ENCODE data around the gene GNG14. TPM values are rescaled to one million over a fixed set of nuclear protein-coding genes. Genes with fewer than 3 reads are reported as not detected.

GNG14 gene
- total RNA-seq, 1 experiment from 2014 or later, result not detected

GRCh38 chr19:12695096-12695495 is 7.3 kb downstream of the GNG14 start:
- TF ChIP-seq JUND (IDR thresholded peaks at IDR 0.05), result no peak
- TF ChIP-seq POLR2AphosphoS5 (IDR thresholded peaks at IDR 0.05; ENCODE audit: low read depth, low read length), result no peak
- no peak for TF ChIP-seq SIN3A (IDR thresholded peaks at IDR 0.05; ENCODE audit: low read depth)
- no peak for TF ChIP-seq SP1 (IDR thresholded peaks at IDR 0.05; ENCODE audit: low read depth)
- TF ChIP-seq CEBPB (IDR thresholded peaks at IDR 0.05; ENCODE audit: low read depth), result no peak
- TF ChIP-seq MAX (IDR thresholded peaks at IDR 0.05), result no peak
- no peak for TF ChIP-seq YY1 (IDR thresholded peaks at IDR 0.05; ENCODE audit: extremely low read depth, insufficient replicate concordance, low read depth, low read length)
- no peak for TF ChIP-seq EGR1 (IDR thresholded peaks at IDR 0.05; ENCODE audit: low read depth)
- Histone ChIP-seq H3K27ac (ENCODE audit: low read depth, low read length) (no peak overlapping the region), H3K4me1 (ENCODE audit: control insufficient read depth in 1 of 2, insufficient read depth in 2 of 2, low read length in 2 of 2) (peaks cover 9 to 23% of the 10 kb centered on the region in 2 experiments; a peak in 3 of 4 replicates), H4K20me1 (ENCODE audit: insufficient read depth) (no peaks in the 10 kb centered on the region), H3K79me2 (ENCODE audit: insufficient read depth, low read length) (peaks cover 10% of the 10 kb centered on the region; the same call in 1 of the 2 replicates), H3K9ac (ENCODE audit: low read length) (peak overlapping the region; percentile 90; the same call in 1 of the 2 replicates), H2AFZ (ENCODE audit: low read depth, low read length, poor library complexity, severe bottlenecking) (no peak overlapping the region), H3K36me3 (ENCODE audit: control insufficient read depth in 1 of 2, insufficient read depth in 2 of 2, low read length in 2 of 2) (peaks cover 6 to 9% of the 10 kb centered on the region in 2 experiments; a peak in 2 of 4 replicates), H3K4me3 (replicated peaks in 1 of 2; ENCODE audit: low read depth in 1 of 2, low read length in 2 of 2) (peak overlapping the region; percentile 88 to 92), H3K9me3 (ENCODE audit: control insufficient read depth in 1 of 2, insufficient read depth in 1 of 2, low read depth in 1 of 2, low read length in 2 of 2) (no peaks in the 10 kb centered on the region), H3K9me2 (ENCODE audit: insufficient read depth) (no peaks in the 10 kb centered on the region), H3K4me2 (ENCODE audit: low read length) (peak overlapping the region; percentile 93), H3K27me3 (ENCODE audit: insufficient read depth, low read length) (no peaks in the 10 kb centered on the region)
- RAD21 ChIA-PET (ENCODE audit: low non-redundant PET in 1 of 2, low total read pairs in 2 of 2, uncharacterized antibody in 2 of 2, unreplicated experiment in 2 of 2), result no interaction called here
- ATAC-seq (no peak), DNase-seq (ENCODE audit: low read depth, low spot score) (no peak)
- no TSS peak for BruUV-seq (replicated peaks)
- POLR2A ChIA-PET, result no interaction called here
- intact Hi-C loops (cut with micrococcal nuclease), result no loop called here
- CTCF ChIA-PET, result interaction anchor here (0.5 kb wide), 1 partner anchor 81 kb away, joined by 5 read pairs; no protein-coding TSS in a partner anchor

- CTCF ChIA-PET, result no interaction called here
- Histone ChIP-seq H3K9me2 (ENCODE audit: insufficient read depth) (no peaks in the 10 kb centered on the region), H4K20me1 (ENCODE audit: insufficient read depth) (no peaks in the 10 kb centered on the region), H2AFZ (ENCODE audit: low read depth, low read length, poor library complexity, severe bottlenecking) (no peak overlapping the region), H3K4me2 (ENCODE audit: low read length) (peak overlapping the region; percentile 93), H3K27me3 (ENCODE audit: insufficient read depth, low read length) (no peaks in the 10 kb centered on the region), H3K36me3 (ENCODE audit: control insufficient read depth in 1 of 2, insufficient read depth in 2 of 2, low read length in 2 of 2) (peaks cover 8 to 12% of the 10 kb centered on the region in 2 experiments; a peak in 3 of 4 replicates), H3K4me1 (ENCODE audit: control insufficient read depth in 1 of 2, insufficient read depth in 2 of 2, low read length in 2 of 2) (peaks cover 9 to 23% of the 10 kb centered on the region in 2 experiments; a peak in 3 of 4 replicates), H3K9me3 (ENCODE audit: control insufficient read depth in 1 of 2, insufficient read depth in 1 of 2, low read depth in 1 of 2, low read length in 2 of 2) (no peaks in the 10 kb centered on the region), H3K79me2 (ENCODE audit: insufficient read depth, low read length) (peaks cover 10% of the 10 kb centered on the region; the same call in 1 of the 2 replicates), H3K9ac (ENCODE audit: low read length) (peak overlapping the region; percentile 90), H3K4me3 (replicated peaks in 1 of 2; ENCODE audit: low read depth in 1 of 2, low read length in 2 of 2) (peak overlapping the region; percentile 88 to 92), H3K27ac (ENCODE audit: low read depth, low read length) (no peak overlapping the region)
- no TSS peak for BruUV-seq (replicated peaks)
- no peak for ATAC-seq
- TF ChIP-seq TCF7L2 (IDR thresholded peaks at IDR 0.05; ENCODE audit: borderline replicate concordance, extremely low read depth, insufficient read depth, insufficient read length) (no peak), YY1 (IDR thresholded peaks at IDR 0.05; ENCODE audit: extremely low read depth, insufficient replicate concordance, low read depth, low read length) (no peak)
- POLR2A ChIA-PET, result no interaction called here
- no peak for DNase-seq (ENCODE audit: low read depth, low spot score)
- RAD21 ChIA-PET (ENCODE audit: low non-redundant PET in 1 of 2, low total read pairs in 2 of 2, uncharacterized antibody in 2 of 2, unreplicated experiment in 2 of 2), result no interaction called here
- intact Hi-C loops (cut with micrococcal nuclease), result no loop called here
These were observed 7.7 kb downstream of the GNG14 start for GRCh38 chr19:12695514-12695913.
